ENCODE data around the gene ADAMTS12. TPM values are rescaled to one million over a fixed set of nuclear protein-coding genes. Genes with fewer than 3 reads are reported as not detected.
"Not testable (repeated sequence)": the region's sequence is repeated elsewhere in the genome, so short reads cannot be mapped to it uniquely, and the experiment has no call there.

Gene ADAMTS12
- total RNA-seq, 1 donor from 2014 or later, result 2.2 TPM

- no peak for DNase-seq (ENCODE audit: low spot score)
These were observed 11.3 kb upstream of the ADAMTS12 start for GRCh38 chr5:33903118-33903517.

DNA sequence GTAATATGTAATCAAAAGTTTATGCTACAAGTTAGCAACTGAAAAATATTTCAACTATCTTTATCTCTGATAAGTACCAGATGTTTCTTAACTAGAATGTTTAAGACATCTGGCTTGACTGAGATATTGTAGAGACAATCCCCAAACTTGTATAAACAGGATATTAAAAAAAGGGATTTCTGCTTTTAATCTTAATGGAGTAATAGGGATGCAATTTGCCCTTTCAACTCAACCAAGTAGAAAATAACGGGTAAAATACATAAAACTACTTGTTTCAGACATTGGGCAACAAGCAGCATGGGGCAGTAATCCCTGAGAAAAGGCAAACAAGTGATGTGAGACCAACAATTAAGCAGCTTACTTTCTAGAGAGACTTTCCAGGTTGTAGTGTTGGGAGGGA lies 9.4 kb upstream of the ADAMTS12 start:
- DNase-seq (ENCODE audit: low spot score), result no peak

GRCh38 chr5:33894566-33894965 lies 2.8 kb upstream of the ADAMTS12 start:
- DNase-seq (ENCODE audit: low spot score), result no peak

GRCh38 chr5:33892620-33893137 lies 889 bp upstream of the ADAMTS12 start:
- peak; percentile 75 for DNase-seq (ENCODE audit: low spot score)

DNA sequence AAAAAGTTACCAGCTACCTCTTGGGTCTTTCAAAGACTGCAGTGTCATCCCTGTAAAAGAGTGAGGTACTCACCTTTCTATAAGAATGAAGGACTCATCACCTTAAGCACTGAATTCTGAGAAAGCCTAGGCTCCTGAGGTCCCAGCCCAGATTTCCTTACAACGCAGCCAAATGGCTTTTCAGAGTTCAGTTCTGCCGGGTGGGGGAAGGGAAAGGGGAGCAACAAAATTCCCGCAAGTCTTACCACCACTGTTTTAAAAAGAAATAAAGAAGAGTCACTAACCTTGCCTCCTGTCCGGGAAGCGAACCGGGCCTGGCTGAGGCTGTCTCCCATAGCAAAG lies 373 bp downstream of the ADAMTS12 start:
- DNase-seq (ENCODE audit: low spot score), result no peak

GRCh38 chr5:33890131-33891032 lies 1.4 kb downstream of the ADAMTS12 start:
- no peak for DNase-seq (ENCODE audit: low spot score)

GRCh38 chr5:33888587-33888986 lies 3.2 kb downstream of the ADAMTS12 start:
- no peak for DNase-seq (ENCODE audit: low spot score)

DNA sequence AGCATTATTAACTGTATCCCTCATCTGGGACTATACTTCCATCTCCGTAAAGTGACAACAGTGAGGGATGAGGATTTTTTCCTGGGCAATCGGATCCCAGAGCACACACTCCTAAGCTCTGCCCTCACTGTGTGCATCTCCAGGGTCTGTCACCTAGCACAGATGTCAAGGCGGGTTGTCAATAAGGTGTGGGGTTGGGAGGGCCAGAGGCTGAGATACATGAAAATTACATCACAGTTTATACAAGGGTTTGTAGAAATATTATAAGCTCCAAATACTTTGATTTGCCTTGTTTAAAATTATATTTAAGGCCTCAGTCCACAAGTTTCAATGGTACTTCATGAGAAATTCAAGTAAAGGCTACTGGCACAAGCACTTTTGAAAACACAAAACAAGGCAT lies 4.5 kb downstream of the ADAMTS12 start:
- DNase-seq (ENCODE audit: low spot score), result no peak

DNA sequence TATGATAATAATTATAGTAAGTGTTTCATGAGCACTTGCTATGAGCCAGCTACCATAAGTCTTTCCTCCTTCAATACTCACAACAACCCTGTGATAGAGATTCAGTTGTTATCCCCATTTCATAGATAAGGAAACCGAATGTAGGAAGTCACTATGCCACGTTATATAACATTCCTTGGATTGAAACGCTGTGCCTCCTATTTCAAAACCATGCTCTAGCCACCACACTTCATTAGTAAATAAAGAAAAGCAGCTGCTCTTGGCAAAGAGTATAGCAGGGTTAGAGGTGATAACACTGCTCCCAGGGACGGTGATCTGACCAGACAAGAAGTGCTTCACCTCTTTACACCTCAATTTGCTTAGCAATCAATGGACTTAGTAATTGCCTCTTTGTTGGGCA lies 5.5 kb downstream of the ADAMTS12 start:
- no peak for DNase-seq (ENCODE audit: low spot score)

DNA sequence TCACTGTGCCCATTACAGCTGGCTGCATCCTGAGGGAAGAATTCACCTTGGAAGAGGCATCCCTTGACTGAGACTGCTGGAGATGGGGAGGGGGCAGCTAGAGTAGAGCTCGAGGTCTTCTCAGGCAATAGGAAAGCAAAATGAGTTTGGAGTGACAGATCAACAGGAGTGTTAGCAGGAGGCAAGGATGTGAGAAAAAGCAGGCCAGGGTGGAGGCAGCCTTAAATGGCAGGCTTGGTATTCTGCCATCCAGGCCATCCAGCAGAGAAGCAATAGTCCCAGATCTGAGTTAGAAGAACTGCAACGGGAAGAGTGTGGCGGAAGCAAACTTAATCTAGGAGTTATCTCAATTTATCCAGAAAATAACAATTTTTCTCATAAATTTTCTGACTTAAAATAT lies 6.1 kb downstream of the ADAMTS12 start:
- DNase-seq (ENCODE audit: low spot score), result no peak

GRCh38 chr5:33883482-33883881 lies 8.3 kb downstream of the ADAMTS12 start:
- DNase-seq (ENCODE audit: low spot score), result no peak

DNA sequence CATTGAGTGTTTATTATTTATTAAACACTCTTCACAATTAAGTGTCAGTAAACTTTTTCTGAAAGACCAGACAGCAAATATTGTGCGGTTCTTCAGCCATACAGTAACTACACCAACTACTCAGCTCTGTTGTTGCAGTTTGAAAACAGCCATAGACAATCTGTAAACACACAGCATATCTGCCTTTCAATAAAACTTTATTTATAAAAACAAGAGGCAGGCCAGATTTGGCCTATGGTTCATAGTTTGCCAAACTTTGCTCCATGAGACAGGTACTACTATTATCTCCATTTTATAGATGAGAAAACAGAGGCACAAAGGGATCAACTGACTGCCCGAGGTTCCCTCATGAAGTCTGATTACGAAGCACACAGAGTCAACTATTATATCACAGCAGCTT lies 11.5 kb downstream of the ADAMTS12 start:
- no peak for DNase-seq (ENCODE audit: low spot score)

DNA sequence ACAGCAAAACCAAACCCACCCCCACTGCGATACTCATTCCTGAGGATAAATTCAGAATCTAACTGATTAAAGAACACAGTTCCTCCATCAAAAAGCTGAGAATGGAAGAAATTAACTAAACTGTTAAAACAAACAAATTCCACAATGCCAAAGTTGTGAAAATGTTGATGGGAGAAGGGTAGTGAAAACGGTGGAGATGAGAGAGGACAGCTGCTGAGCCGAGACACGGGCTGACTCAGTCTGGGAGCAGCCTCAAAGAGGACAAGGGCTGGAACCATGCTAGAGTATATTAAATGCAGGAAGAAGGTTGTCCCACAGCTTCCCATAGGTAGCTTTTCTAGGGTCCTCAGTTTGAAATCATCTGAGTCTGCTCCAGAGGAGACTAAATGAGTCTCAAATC lies 14.3 kb downstream of the ADAMTS12 start:
- no peak for DNase-seq (ENCODE audit: low spot score)

DNA sequence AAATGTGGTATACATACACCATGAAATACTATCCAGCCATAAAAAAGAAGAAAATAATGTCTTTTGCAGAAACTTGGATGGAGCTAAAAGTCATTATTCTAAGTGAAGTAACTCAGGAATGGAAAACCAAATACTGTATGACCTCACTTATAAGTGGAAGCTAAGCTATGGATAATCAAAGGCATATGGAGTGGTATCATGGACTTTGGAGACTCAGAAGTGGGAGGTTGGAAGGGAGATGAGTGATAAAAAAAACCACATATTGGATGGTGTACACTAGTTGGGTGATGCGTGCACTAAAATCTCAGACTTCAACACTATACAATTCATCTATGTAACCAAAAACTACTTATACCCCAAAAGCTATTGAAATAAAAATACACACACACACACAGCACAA lies 24.5 kb downstream of the ADAMTS12 start:
- no peak for DNase-seq (ENCODE audit: low spot score)

DNA sequence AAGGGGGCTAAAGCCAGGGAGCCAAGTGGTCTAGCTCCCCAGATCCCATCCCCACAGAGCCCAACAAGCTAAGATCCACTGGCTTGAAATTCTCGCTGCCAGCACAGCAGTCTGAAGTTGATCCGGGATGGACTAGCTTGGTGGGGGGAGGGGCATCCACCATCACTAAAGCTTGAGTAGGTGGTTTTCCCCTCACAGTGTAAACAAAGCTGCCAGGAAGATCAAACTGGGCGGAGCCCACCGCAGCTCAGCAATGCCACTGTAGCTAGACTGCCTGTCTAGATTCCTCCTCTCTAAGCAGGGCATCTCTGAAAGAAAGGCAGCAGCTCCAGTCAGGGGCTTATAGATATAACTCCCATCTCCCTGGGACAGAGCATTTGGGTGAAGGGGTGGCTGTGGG lies 32.6 kb downstream of the ADAMTS12 start:
- not testable (repeated sequence) for DNase-seq (ENCODE audit: low spot score)

DNA sequence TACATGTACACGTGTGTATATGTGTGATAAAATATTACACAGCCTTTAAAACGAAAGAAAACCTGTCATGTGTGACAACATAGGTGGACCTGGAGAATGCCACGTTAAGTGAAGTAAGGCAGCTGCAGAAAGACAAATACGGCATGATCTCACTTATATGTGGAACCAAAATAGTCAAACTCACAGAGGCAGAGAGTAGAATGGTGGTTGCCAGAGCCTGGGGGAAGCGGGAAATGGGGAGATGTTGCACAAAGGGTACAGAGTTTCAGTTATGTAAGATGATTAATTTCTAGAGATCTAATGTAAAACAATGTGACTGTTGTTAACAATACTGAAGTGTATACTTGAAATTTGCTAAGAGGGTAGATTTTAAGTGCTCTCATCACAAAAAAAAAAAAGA lies 34.8 kb downstream of the ADAMTS12 start:
- DNase-seq (ENCODE audit: low spot score), result no peak

GRCh38 chr5:33855396-33855795 lies 36.4 kb downstream of the ADAMTS12 start:
- no peak for DNase-seq (ENCODE audit: low spot score)

DNA sequence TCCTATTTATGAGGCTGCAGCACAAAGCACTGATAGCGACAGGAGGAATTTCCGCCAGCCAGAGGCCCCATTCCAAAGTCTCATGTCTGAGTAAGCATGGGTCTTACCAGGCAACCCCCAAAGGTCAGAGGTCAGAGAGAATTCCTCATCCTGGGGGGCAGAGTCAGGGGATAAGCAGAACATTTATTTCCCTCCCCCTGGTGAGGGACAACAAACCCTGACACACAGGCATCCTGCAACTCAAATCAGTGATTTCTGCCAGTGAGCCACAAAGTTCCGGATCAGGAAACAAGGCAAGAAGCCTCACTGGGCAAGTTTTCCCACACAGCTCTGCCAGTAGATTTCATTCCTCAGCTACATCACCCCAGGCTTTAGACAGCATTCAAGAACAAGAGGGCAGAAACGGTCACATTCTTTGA lies 37.0 kb downstream of the ADAMTS12 start:
- no peak for DNase-seq (ENCODE audit: low spot score)

DNA sequence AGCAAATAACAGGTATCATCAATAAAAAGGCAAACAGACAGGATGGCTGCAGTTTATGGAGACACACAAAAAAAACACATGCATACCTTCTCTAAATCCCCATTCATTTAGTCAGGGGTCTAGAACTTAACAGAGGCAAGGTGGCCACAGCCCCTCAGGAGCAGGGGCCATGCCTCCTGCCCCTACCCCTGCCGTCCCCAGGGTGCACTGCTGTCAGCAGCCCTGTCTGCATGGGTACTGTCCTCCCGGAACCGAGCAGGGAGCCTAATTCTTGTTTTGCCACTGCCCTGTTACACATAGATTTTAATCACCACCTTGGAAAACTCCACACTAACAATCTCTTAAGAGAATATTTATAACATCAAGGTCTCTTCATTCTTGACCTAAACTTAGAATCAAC lies 39.0 kb downstream of the ADAMTS12 start:
- DNase-seq (ENCODE audit: low spot score), result no peak

- no peak for DNase-seq (ENCODE audit: low spot score)
These were observed 39.5 kb downstream of the ADAMTS12 start for GRCh38 chr5:33852319-33852718.

GRCh38 chr5:33850100-33850594 lies 41.6 kb downstream of the ADAMTS12 start:
- no peak for DNase-seq (ENCODE audit: low spot score)

GRCh38 chr5:33848554-33848953 lies 43.2 kb downstream of the ADAMTS12 start:
- no peak for DNase-seq (ENCODE audit: low spot score)

- DNase-seq (ENCODE audit: low spot score), result no peak
These were observed 44.9 kb downstream of the ADAMTS12 start for GRCh38 chr5:33846851-33847250.

GRCh38 chr5:33843579-33843978 lies 48.2 kb downstream of the ADAMTS12 start:
- no peak for DNase-seq (ENCODE audit: low spot score)

Data from mucosa of gallbladder (tissue), 1 donor.